Mammary epithelial cell (primary cell): ENCODE results near the gene APBA2.

Experiments
- CTCF ChIP-seq, 2 donors: IDR thresholded peaks in 1 of 2; conservative IDR thresholded peaks in 1 of 2; 2 replicates each; pipeline ENCODE4 v1.5.1; 2011 to 2012; ENCODE audit warnings: inconsistent platforms in 2 of 2, low read length in 2 of 2, mild to moderate bottlenecking in 2 of 2, control low read depth in 1 of 2, low read depth in 1 of 2; ENCODE audit not compliant: insufficient read depth in 1 of 2; ENCODE audit errors: extremely low read depth in 1 of 2
- EZH2 ChIP-seq: IDR thresholded peaks from 2 replicates; pipeline ENCODE4 v1.6.1; 2012; ENCODE audit warnings: low read length, inconsistent platforms, borderline replicate concordance

GRCh38 chr15:28900041-28900891 is 14.5 kb downstream of the APBA2 start:
- TF ChIP-seq CTCF (conservative IDR thresholded peaks at IDR 0.05 in 1 of 2, IDR thresholded peaks at IDR 0.05 in 1 of 2; ENCODE audit: extremely low read depth in 1 of 2, insufficient read depth in 1 of 2, low read depth in 1 of 2, low read length in 2 of 2) = no peak
- no peak for TF ChIP-seq EZH2
